ENCODE results near the gene NUDT6. TPM values are rescaled to one million over a fixed set of nuclear protein-coding genes. Genes with fewer than 3 reads are reported as not detected.

NUDT6 gene
- total and polyA plus RNA-seq, 10 donors = 1.4 to 12.5 (median 5.1) TPM

DNA sequence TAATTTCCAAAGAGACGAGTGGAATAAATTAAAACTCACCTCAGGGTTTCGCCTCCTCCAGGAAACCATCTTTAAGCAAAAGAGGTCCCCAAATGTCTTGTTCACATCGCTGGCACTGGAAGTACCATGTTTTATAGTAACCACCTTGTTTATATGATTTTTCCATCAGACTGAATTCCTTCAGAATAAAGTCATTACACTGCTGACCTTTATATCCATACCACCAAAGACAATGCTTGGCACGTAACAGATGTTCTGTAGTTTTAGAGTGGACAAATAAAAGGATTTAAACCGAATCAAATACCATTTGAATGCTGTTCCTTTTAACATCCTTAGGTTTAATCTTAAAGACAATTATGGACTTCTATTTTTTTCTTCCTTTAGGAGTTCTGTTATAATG is 4.7 kb downstream of the NUDT6 start:
- H3K27me3 ChIP-seq (replicated peaks in 1 of 7) = no peaks in the 10 kb centered on the region
- DNase-seq = no peak
- intact Hi-C loops (cut with DNase I; ENCODE audit: low total_unique reads) = no loop called here
- no peak overlapping the region for H3K4me3 ChIP-seq
- TF ChIP-seq, protein P1, sequence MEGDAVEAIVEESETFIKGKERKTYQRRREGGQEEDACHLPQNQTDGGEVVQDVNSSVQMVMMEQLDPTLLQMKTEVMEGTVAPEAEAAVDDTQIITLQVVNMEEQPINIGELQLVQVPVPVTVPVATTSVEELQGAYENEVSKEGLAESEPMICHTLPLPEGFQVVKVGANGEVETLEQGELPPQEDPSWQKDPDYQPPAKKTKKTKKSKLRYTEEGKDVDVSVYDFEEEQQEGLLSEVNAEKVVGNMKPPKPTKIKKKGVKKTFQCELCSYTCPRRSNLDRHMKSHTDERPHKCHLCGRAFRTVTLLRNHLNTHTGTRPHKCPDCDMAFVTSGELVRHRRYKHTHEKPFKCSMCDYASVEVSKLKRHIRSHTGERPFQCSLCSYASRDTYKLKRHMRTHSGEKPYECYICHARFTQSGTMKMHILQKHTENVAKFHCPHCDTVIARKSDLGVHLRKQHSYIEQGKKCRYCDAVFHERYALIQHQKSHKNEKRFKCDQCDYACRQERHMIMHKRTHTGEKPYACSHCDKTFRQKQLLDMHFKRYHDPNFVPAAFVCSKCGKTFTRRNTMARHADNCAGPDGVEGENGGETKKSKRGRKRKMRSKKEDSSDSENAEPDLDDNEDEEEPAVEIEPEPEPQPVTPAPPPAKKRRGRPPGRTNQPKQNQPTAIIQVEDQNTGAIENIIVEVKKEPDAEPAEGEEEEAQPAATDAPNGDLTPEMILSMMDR (IDR thresholded peaks at IDR 0.05 in 8 of 11, conservative IDR thresholded peaks at IDR 0.05 in 3 of 11) = no peak
- no peak for TF ChIP-seq POLR2AphosphoS5 (IDR thresholded peaks at IDR 0.05)
- no peak for TF ChIP-seq POLR2A (IDR thresholded peaks at IDR 0.05)
- WGBS, 5 donors = 93 to 97% (median 94%) methylated on average over 5 of the region's 5 CpGs
- peaks cover 0 to 14% (median 7%) of the 10 kb centered on the region in 6 donors for H3K4me1 ChIP-seq
- no peak overlapping the region for H3K27ac ChIP-seq
- peaks cover 0 to 19% (median 0%) of the 10 kb centered on the region in 6 donors for H3K36me3 ChIP-seq
- H3K9me3 ChIP-seq = no peaks in the 10 kb centered on the region

DNA sequence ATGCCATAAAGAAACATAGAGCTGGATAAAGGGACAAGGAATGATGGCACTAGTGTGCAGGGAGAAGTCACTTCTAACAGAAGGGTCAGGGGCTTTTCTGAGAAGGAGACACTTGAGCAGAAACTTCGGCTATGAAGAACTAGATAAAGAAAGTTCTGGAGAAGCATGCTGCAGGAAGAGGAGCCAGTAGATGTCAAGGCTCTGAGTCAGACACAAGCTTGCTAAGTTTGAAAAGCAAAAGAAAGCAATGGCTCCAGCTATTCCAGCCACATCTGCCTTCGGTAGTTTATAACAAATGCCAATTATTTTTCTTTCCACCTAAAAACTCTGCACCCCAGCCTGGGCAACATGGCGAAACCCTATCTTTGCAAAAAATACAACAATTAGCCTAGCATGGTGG is 7.5 kb downstream of the NUDT6 start:
- Histone ChIP-seq H3K36me3 (peaks cover 0 to 29% (median 0%) of the 10 kb centered on the region in 6 donors), H3K27ac (no peak overlapping the region), H3K9me3 (no peaks in the 10 kb centered on the region), H3K27me3 (replicated peaks in 1 of 7) (no peaks in the 10 kb centered on the region), H3K4me3 (no peak overlapping the region), H3K4me1 (no peaks in the 10 kb centered on the region)
- TF ChIP-seq POLR2AphosphoS5 (IDR thresholded peaks at IDR 0.05) (no peak), POLR2A (IDR thresholded peaks at IDR 0.05) (no peak)
- TF ChIP-seq, protein P1 (IDR thresholded peaks at IDR 0.05 in 8 of 11, conservative IDR thresholded peaks at IDR 0.05 in 3 of 11) = no peak
- no peak for DNase-seq
- intact Hi-C loops (cut with DNase I; ENCODE audit: low total_unique reads) = loop anchor here (5.0 kb wide), 1 partner anchor 163 kb away; no protein-coding TSS in a partner anchor
- 77 to 91% (median 84%) methylated on average over 3 of the region's 3 CpGs for WGBS, 5 donors

DNA sequence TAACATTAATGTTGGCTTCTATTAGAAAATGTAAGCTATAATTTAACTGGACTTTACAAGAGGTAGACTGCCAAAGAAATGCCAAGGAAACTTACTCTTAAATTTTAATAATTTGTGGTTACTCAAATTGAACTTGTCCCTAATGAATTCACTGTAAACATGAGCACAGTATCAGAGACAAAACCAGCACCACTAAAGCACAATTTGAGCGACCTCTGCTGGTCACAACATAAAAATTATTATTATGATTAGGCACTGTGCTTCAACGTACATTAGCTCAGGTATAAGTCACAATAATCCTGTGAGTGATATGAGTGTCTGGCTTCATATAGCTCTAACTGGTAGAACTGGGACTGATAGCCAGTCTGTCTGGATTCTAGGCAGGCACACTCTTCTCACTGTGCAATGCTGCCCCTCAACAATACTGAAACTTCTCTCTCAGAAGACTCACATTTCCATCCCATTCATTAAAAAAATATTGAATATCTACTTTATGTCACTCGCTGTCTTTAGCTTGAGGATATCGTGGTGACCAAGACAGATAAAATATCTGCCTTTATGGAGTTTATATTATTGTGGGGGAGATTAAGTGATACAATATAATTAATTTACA is 8.0 kb downstream of the NUDT6 start:
- intact Hi-C loops (cut with DNase I; ENCODE audit: low total_unique reads) = loop anchor here (5.0 kb wide), 1 partner anchor 162 kb away; no protein-coding TSS in a partner anchor
- Histone ChIP-seq H3K9me3 (no peaks in the 10 kb centered on the region), H3K4me1 (no peaks in the 10 kb centered on the region), H3K36me3 (peaks cover 0 to 29% (median 0%) of the 10 kb centered on the region in 6 donors), H3K4me3 (no peak overlapping the region), H3K27me3 (replicated peaks in 1 of 7) (no peaks in the 10 kb centered on the region), H3K27ac (no peak overlapping the region)
- TF ChIP-seq, protein P1 (IDR thresholded peaks at IDR 0.05 in 8 of 11, conservative IDR thresholded peaks at IDR 0.05 in 3 of 11) = peak in 2 of 11 experiments; percentile 6 to 34
- TF ChIP-seq POLR2A (IDR thresholded peaks at IDR 0.05) = no peak
- 43 to 53% (median 49%) methylated on average over 4 of the region's 4 CpGs for WGBS, 5 donors
- no peak for DNase-seq

DNA sequence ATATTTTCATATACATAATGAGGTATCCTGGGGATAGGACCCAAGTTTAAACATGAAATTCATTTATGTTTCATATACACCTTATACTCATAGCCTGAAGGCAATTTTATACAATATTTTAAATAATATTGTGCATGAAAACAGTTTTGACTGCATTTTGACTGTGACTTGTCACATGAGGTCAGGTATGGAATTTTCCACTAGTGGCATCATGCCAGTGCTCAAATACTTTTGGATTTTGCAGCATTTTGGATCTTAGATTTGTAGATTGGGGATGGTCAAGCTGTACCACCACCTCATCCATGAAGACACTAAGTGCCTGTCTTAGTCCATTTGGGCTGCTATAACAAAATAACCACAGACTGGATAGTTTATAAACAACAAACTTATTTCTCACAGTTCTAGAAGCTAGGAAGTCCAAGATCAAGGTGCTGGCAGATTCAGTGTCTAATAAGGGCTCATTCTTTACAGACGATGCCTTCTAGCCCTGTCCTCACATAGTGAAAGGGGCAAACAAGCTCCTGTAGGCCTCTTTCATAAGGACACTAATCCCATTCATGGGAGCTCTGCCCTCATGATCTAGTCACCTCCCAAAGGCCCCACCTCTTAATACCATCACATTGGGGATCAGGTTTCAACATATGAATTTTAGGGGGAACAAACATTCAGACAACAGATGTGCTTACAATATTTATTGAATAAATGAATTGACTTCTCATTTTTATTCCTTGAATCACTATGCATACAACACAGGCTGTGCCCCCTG is 9.4 kb downstream of the NUDT6 start:
- no peak for TF ChIP-seq POLR2A (IDR thresholded peaks at IDR 0.05)
- TF ChIP-seq, protein P1 (IDR thresholded peaks at IDR 0.05 in 8 of 11, conservative IDR thresholded peaks at IDR 0.05 in 3 of 11) = no peak
- TF ChIP-seq POLR2AphosphoS5 (IDR thresholded peaks at IDR 0.05) = no peak
- WGBS, 5 donors = 80 to 100% (median 90%) methylated on average over 1 of the region's 1 CpG
- intact Hi-C loops (cut with DNase I; ENCODE audit: low total_unique reads) = loop anchor here (5.0 kb wide), 1 partner anchor 161 kb away; no protein-coding TSS in a partner anchor
- Histone ChIP-seq H3K27me3 (replicated peaks in 1 of 7) (no peaks in the 10 kb centered on the region), H3K27ac (no peak overlapping the region), H3K36me3 (peaks cover 0 to 29% (median 0%) of the 10 kb centered on the region in 6 donors), H3K4me1 (no peaks in the 10 kb centered on the region), H3K4me3 (no peak overlapping the region), H3K9me3 (no peaks in the 10 kb centered on the region)
- no peak for DNase-seq
